GM19043 (cell line): ENCODE data around the gene ITGA3.

Experiments used
- ATAC-seq: cut with Tn5 transposase; IDR thresholded peaks from one replicate; pipeline ENCODE4 v1.9.1; 2021; ENCODE audit warnings: low read depth; ENCODE audit not compliant: unreplicated experiment

Gene ITGA3

GRCh38 chr17:50055426-50056216, at the start of gene ITGA3:
ITGA3 (plus strand) TSS chr17:50056110; CDS start chr17:50056440, 330 bp downstream.
- ATAC-seq = no peak

- no peak for ATAC-seq
Measured at GRCh38 chr17:50009282-50009681, 46.6 kb upstream of the ITGA3 start.

GRCh38 chr17:50013079-50013478, 42.8 kb upstream of the ITGA3 start:
- ATAC-seq = no peak

- ATAC-seq = no peak
Measured at GRCh38 chr17:50014471-50015088, 41.3 kb upstream of the ITGA3 start.

- ATAC-seq = no peak
Measured at GRCh38 chr17:50015146-50015545, 40.8 kb upstream of the ITGA3 start.

- ATAC-seq = no peak
Measured at GRCh38 chr17:50018909-50019308, 37.0 kb upstream of the ITGA3 start.

GRCh38 chr17:50020841-50021599, 34.9 kb upstream of the ITGA3 start:
- no peak for ATAC-seq

GRCh38 chr17:50021681-50022370, 34.1 kb upstream of the ITGA3 start:
- no peak for ATAC-seq

- no peak for ATAC-seq
Measured at GRCh38 chr17:50022463-50023130, 33.3 kb upstream of the ITGA3 start.

- no peak for ATAC-seq
Measured at GRCh38 chr17:50023520-50023919, 32.4 kb upstream of the ITGA3 start.

GRCh38 chr17:50024808-50025207, 31.1 kb upstream of the ITGA3 start:
- ATAC-seq = no peak

- no peak for ATAC-seq
Measured at GRCh38 chr17:50026046-50026675, 29.7 kb upstream of the ITGA3 start.

GRCh38 chr17:50026837-50027171, 29.1 kb upstream of the ITGA3 start:
- ATAC-seq = no peak

GRCh38 chr17:50027172-50027880, 28.6 kb upstream of the ITGA3 start:
- no peak for ATAC-seq

- no peak for ATAC-seq
Measured at GRCh38 chr17:50027881-50028735, 27.8 kb upstream of the ITGA3 start.

GRCh38 chr17:50028736-50029120, 27.2 kb upstream of the ITGA3 start:
- ATAC-seq = no peak

GRCh38 chr17:50029185-50029584, 26.7 kb upstream of the ITGA3 start:
- no peak for ATAC-seq

- ATAC-seq = no peak
Measured at GRCh38 chr17:50033316-50033715, 22.6 kb upstream of the ITGA3 start.
